Measurements from ENCODE around the gene PTPRN2.

Gene PTPRN2

DNA sequence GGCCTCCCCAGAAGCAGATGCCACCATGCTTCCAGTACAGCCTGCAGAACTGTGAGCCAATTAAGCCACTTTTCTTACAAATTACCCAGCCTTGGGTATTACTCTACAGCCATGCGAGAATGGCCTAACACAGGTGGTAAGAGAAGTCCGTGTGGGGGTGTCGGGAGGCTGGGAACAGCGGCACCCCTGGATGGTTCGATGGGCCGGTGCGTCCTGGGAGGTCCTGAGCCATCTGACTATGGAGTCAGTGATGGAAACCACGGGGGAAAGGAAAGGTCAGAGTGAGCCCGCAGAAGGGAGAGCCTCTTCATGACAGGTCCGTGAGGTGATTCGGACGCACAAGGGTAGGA is 2.5 kb upstream of the PTPRN2 start:
- no peak for TF ChIP-seq GATA2 (IDR thresholded peaks at IDR 0.05; ENCODE audit: low read depth, low read length)
- no peak for TF ChIP-seq GATA3 (IDR thresholded peaks at IDR 0.05; ENCODE audit: low read depth, low read length)

DNA sequence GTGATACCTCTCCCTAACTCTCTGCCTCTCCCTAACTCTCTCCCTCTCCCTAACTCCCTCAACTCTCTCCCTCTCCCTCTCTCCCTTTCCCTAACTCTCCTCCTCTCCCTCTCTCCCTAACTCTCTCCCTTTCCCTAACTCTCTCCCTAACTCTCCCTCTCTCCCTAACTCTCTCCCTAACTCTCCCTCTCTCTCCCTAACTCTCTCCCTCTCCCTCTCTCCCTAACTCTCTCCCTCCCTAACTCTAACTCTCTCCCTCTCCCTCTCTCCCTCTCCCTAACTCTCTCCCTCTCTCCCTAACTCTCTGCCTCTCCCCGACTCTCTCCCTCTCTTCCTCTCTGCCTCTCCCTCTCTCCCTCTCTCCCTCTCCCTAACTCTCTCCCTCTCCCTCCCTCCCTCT is 2.0 kb upstream of the PTPRN2 start:
- TF ChIP-seq GATA2 (IDR thresholded peaks at IDR 0.05; ENCODE audit: low read depth, low read length) (no peak), GATA3 (IDR thresholded peaks at IDR 0.05; ENCODE audit: low read depth, low read length) (no peak)

DNA sequence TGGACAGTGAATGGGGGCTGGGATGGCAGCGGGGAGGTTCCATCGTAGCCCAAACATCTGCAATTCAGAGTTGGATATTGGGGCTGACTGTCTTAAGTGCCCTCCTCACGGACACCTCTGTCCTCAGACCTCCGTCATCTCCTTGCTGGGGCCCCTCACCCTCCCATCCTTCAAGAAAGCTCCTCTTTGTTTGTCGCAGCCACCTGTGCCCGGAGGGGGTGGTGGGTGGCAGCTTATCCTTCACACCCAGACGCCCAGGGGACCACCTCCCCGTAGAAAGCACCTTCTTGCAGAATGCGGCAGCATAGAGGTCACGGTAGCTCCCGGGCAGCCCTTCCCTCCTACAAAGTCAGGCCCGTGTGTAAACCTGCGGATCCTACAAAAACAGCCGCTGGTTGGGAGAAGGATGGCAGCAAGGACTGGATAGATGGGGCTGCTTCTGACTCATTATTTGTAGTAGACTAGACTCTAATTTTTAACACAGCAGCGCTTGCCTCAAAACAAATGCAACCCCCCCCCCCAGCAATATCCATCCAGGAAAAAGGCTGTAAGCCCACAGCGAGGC is 1.3 kb upstream of the PTPRN2 start:
- TF ChIP-seq GATA3 (IDR thresholded peaks at IDR 0.05; ENCODE audit: low read depth, low read length) (no peak), GATA2 (IDR thresholded peaks at IDR 0.05; ENCODE audit: low read depth, low read length) (no peak)

DNA sequence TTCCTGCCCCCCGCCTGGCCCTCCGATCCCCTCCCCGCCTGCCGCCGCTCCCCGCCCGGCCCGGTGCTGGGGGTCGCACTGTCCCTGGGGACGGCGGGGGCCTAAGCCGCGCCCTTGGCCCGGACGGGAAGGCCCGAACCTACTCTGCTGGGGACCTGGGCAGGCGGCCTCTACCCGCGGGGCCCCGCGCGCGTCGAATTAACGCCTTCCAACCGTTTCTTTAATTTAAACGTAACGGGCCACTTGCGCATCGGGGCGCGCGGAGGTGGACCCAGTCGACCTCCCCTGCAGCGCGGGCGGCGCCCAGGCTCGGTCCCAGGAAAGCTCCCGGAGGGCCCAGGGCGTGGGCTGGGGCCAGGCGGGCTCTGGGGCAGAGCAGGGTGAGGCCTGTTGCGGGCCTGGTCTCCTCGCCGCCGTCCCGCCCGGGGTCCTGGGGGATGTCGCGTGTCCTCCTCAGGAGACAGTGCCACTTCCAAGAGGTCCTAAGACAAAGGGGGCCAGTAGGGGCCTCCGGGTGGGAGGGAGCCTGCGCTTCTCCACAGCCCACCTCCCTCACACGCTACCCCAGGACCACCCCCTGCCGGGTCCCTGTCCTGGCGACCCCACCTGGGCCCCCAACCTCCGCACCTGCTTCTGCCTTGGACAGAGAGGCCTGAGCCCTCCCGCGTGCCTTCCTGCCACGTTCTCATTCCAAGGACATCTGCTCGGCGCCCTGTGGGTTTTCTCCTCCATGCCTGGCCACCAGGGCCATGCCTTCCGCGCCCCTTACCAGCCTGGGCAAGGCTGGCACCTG is 658 bp upstream of the PTPRN2 start:
- TF ChIP-seq GATA2 (IDR thresholded peaks at IDR 0.05; ENCODE audit: low read depth, low read length) (no peak), GATA3 (IDR thresholded peaks at IDR 0.05; ENCODE audit: low read depth, low read length) (no peak)

DNA sequence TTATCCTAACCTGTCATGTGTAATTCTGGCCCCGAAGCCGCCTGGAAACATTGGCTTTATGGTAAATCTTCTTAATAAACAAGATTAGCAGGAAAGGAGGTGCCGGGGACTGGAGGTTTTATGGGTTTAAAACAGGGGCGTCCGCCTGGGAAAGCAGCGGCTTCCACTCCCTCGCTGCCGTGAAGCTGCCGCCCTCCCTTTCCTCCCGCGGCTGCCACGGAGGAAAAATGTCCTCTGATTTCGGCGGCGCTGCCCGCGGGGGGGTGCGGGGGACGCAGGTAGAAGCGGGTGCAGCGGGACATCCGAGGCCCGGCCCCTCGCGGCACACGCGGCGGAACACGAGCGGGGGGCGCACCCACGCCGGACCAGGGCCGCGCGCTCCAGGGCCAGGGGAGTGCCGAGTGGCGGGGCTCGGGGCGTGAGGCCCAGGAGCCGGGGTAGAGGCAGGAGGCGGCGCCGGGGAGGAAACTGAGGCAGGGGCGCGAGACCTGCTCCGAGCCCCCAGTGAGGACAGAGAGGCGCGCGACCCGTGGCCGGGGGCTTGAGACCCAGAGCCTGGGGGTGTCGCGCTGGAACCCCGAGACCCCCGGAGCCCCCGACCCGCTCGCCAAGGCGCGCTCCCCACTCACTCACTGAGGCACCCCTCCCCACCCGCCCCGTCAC is 993 bp downstream of the PTPRN2 start:
- no peak for TF ChIP-seq GATA3 (IDR thresholded peaks at IDR 0.05; ENCODE audit: low read depth, low read length)
- no peak for TF ChIP-seq GATA2 (IDR thresholded peaks at IDR 0.05; ENCODE audit: low read depth, low read length)

DNA sequence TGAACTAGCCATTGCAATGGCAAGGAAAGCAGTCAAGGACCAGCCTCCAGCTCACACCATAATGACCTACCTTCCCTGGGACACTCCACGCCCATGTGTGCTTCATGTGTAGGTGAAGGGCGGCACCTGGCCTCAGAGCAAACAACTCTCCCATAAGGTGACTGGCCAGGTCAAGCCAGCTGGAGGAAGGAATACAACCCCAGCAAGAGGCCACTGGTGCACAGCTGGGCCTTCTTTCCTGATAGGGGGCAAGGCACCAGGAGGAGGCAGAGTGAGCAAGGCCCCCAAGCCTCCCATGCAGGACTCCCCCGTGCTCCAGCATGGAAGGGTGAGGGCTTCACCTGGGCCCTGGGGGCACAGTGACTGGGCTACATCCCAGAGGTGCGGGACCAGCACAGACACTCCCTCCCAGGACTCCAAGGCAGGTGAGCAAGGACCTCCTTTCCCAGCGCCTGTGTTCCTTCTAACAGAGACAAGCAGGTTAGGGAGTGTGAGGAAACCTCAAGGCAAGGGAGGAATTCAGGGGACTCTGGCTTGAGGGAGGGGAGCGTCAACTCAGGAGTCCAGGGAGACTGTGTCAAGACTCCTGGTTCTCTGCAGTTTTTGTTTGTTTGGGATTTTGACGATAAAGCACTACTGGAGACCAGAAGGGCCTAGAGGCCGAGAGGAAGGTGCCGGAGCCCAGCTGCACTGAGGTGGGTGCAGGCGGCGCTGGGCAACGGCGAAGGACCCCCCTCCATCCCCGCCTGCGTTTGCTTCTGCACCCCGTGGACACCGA is 1.7 kb downstream of the PTPRN2 start:
- TF ChIP-seq GATA2 (IDR thresholded peaks at IDR 0.05; ENCODE audit: low read depth, low read length), result no peak
- no peak for TF ChIP-seq GATA3 (IDR thresholded peaks at IDR 0.05; ENCODE audit: low read depth, low read length)

DNA sequence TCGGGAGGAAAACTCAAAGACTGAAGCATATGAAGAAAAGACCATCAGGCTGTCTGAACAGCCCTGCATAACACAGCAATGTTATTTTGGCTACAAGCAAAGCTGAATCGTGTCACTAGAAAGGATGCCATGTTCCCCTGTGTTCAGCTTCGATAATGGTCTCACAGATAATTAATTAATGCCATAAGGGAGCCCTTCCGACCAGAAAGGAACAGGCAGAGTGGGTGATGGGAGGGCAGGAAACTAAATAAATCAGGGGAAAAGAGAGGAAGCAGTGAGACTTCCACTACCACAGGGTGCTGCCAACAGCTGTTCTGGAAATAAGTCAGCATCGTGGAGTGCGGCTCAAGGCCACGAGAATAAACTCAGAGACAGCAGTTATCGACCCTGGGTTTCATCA is 3.2 kb downstream of the PTPRN2 start:
- no peak for TF ChIP-seq GATA3 (IDR thresholded peaks at IDR 0.05; ENCODE audit: low read depth, low read length)
- TF ChIP-seq GATA2 (IDR thresholded peaks at IDR 0.05; ENCODE audit: low read depth, low read length), result no peak

DNA sequence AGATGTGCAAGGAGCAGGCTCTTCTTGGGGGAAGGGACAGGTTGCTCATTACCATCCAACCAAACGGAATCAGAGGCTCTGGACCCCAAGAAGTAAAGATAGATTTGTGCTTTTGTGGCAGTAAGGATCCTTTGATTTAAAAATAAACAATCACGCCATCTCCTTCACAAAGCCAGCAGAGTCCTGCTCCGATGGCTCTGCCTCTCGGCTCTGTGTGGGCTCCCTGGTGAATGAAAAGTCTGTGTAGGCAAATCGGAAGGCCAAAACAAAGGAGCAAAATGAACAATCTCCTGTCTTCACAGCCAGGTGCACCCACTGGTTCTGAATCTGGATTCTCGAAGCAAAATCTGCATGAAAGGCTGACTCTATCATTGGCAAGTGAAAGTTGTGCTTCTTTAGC is 3.8 kb downstream of the PTPRN2 start:
- TF ChIP-seq GATA3 (IDR thresholded peaks at IDR 0.05; ENCODE audit: low read depth, low read length) (no peak), GATA2 (IDR thresholded peaks at IDR 0.05; ENCODE audit: low read depth, low read length) (no peak)

DNA sequence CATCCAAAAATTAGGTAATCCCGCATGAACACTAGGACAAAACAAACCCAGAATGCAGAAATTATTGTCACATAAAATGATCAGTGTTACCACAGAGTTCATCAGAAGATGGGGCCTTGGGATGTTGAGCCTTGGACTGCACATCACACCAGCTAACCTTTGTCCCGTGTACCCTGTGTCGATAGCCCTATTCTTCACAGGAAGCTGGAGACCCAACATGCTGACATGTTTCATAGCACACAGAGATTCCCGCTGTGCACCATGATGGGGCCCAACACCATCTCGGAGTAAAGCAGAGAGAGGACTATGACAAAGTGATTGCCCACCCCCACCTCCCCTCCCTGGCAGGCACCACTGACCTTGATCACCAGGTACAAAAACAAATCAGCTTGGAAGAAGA is 4.5 kb downstream of the PTPRN2 start:
- TF ChIP-seq GATA2 (IDR thresholded peaks at IDR 0.05; ENCODE audit: low read depth, low read length), result no peak
- TF ChIP-seq GATA3 (IDR thresholded peaks at IDR 0.05; ENCODE audit: low read depth, low read length), result no peak

DNA sequence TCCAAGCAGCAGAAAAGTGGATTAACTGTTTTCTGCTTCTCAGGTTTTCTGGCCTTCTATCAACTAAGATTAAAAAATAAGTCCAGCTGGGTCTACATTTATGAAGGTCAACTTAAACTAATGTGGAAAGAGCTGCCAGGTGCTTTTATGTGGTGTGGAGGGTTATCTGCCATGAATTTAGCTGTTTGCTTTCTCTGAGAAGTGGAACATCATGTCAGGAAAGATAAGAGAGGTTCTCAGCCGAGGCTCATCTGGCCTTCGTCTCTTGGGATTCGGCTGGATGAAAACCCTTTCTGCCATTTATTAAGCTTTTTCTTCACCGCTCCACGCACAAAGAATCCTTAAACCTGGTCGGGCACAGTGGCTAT is 5.5 kb downstream of the PTPRN2 start:
- no peak for TF ChIP-seq GATA3 (IDR thresholded peaks at IDR 0.05; ENCODE audit: low read depth, low read length)
- no peak for TF ChIP-seq GATA2 (IDR thresholded peaks at IDR 0.05; ENCODE audit: low read depth, low read length)

DNA sequence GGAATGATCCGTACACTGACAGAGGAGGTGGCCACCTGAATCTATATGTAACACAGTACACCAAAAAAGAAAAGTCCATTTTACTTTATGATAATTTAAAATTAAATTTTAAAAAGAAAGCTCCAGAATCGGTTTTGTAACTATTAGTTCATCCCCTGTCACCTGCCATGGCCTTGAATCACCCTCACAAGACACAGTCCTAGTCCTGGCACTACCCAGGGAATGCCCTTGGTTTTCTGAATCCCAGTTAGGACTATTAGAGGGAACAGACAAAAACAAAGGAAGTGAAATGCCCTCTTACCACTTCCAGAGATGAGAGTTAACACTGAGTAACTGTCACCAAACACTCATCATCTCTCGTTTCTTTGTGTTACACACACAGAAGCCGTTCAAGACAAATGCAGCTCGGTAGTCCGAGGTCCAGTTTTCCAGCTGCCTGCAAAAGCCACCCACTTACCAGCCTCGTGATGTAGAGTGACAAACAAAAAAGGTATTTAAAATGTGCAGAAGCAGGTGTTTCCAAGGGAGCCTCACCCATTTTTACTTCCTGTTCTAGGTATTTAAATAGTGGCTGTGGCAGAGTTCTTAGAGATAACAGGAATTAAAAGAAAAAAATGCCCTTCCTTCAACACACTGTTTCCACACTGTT is 6.1 kb downstream of the PTPRN2 start:
- TF ChIP-seq GATA3 (IDR thresholded peaks at IDR 0.05; ENCODE audit: low read depth, low read length), result no peak
- TF ChIP-seq GATA2 (IDR thresholded peaks at IDR 0.05; ENCODE audit: low read depth, low read length), result no peak

DNA sequence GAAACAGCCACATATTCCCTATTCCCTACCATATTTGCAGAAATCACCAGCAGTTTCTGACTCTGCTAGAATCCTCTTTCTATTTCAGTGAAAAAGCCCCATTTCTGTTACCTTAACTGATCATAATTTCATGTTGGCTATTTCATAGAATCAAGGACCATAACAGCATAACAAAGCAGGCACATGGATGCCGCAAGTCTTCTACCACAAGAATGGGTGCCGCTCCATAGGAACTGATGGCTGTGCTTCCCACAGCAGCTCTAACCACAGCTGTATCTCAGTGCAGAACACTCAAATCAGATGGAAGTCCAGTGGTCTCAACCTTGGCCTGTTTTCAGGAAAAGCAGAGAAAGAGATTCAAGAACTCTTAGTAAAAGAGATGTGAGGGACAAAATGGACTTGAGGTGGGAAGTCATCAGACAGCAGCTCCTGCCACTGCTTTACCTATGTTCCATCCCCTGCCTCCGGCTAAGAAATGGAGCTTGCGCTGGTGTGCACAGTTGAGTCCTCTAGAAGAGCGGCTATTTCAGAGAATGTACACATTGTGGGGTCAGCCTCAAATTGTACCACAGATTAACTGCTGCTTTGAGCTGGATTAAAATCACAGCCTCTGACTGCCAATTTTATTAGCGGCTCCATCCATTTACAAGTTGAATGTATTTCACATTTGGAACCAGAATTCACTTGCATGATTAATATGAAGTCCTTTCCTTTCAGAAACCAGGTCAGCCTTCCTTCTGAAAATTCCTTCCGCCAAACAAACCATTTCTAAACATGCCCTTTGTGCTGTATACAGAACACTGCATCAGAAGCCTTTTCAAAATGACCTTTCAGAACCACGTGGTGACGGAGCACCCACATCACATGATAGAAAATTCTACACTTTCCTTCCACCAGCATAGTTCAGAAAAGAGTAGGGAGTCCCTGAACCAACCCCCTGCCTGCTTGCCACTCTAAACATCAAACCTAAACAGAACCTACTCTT is 7.7 kb downstream of the PTPRN2 start:
- TF ChIP-seq GATA2 (IDR thresholded peaks at IDR 0.05; ENCODE audit: low read depth, low read length) (no peak), GATA3 (IDR thresholded peaks at IDR 0.05; ENCODE audit: low read depth, low read length) (no peak)

Measured in SH-SY5Y (cell line).